Frontal cortex (tissue), 4 donors: Measurements from ENCODE around the gene IKZF2. TPM values are rescaled to one million over a fixed set of nuclear protein-coding genes. Genes with fewer than 3 reads are reported as not detected.

Source experiments
- DNase-seq, 2 donors: peaks; one replicate each; pipeline ENCODE4 v3.0.0; 2012; ENCODE audit warnings: low spot score in 2 of 2
- FAIRE-seq: peaks from 2 replicates; lab custom pipeline; 2012; peaks lifted over from hg19 to GRCh38; lab: Jason Lieb, UNC
- total RNA-seq: library from RNA; depleted of rRNA; stranded (reverse); fragments of >200 nt; gene quantifications from one replicate; pipeline ENCODE4 v1.2.3, GENCODE V29; 2014
- donor health status: control.
- donor health status: control.
- donor health status: control.

IKZF2 gene
- 11.0 TPM for total RNA-seq

GRCh38 chr2:213151437-213152064 lies at the start of gene IKZF2:
Gene IKZF2 (minus strand): TSS chr2:213151612. CDS start chr2:213148629, 2,983 bp downstream.
- peak; percentile 75 to 84 for DNase-seq
- FAIRE-seq: no peak

GRCh38 chr2:213199871-213200270 lies 48.5 kb upstream of the IKZF2 start:
- FAIRE-seq: no peak
- DNase-seq: no peak

- FAIRE-seq (no peak), DNase-seq (no peak)
Observed at GRCh38 chr2:213189001-213189899, 37.8 kb upstream of the IKZF2 start.

- FAIRE-seq: no peak
- no peak for DNase-seq
Observed at GRCh38 chr2:213188533-213188867, 37.1 kb upstream of the IKZF2 start.

GRCh38 chr2:213187833-213188532 lies 36.6 kb upstream of the IKZF2 start:
- DNase-seq: no peak
- no peak for FAIRE-seq

GRCh38 chr2:213187386-213187785 lies 36.0 kb upstream of the IKZF2 start:
- FAIRE-seq: no peak

GRCh38 chr2:213185147-213185822 lies 33.9 kb upstream of the IKZF2 start:
- FAIRE-seq (no peak), DNase-seq (no peak)

More at GRCh38 chr2:213187386-213187785, 36.0 kb upstream of the IKZF2 start:
- no peak for DNase-seq

- FAIRE-seq (no peak), DNase-seq (no peak)
Observed at GRCh38 chr2:213181712-213182111, 30.3 kb upstream of the IKZF2 start.

GRCh38 chr2:213177679-213178078 lies 26.3 kb upstream of the IKZF2 start:
- FAIRE-seq (no peak), DNase-seq (no peak)

GRCh38 chr2:213175673-213176247 lies 24.3 kb upstream of the IKZF2 start:
- FAIRE-seq: no peak
- no peak for DNase-seq

GRCh38 chr2:213172641-213173040 lies 21.2 kb upstream of the IKZF2 start:
- FAIRE-seq (no peak), DNase-seq (no peak)

- no peak for FAIRE-seq
- DNase-seq: no peak
Observed at GRCh38 chr2:213171147-213171546, 19.7 kb upstream of the IKZF2 start.

GRCh38 chr2:213167271-213167930 lies 16.0 kb upstream of the IKZF2 start:
- DNase-seq (no peak), FAIRE-seq (no peak)

- FAIRE-seq: peak; percentile 88
- no peak for DNase-seq
Observed at GRCh38 chr2:213166109-213166508, 14.7 kb upstream of the IKZF2 start.

- FAIRE-seq (no peak), DNase-seq (no peak)
Observed at GRCh38 chr2:213164263-213164662, 12.9 kb upstream of the IKZF2 start.

- DNase-seq (no peak), FAIRE-seq (no peak)
Observed at GRCh38 chr2:213162516-213163118, 11.2 kb upstream of the IKZF2 start.

GRCh38 chr2:213161759-213162515 lies 10.5 kb upstream of the IKZF2 start:
- DNase-seq: no peak
- no peak for FAIRE-seq

- DNase-seq (no peak), FAIRE-seq (no peak)
Observed at GRCh38 chr2:213159768-213160167, 8.4 kb upstream of the IKZF2 start.
